ENCODE measurements around the gene GPBP1L1.
"Not testable (repeated sequence)": the region's sequence is repeated elsewhere in the genome, so short reads cannot be mapped to it uniquely, and the experiment has no call there.

GRCh38 chr1:45726007-45726406 lies 39.7 kb upstream of the GPBP1L1 start:
- TF ChIP-seq EZH2 (IDR thresholded peaks at IDR 0.05; ENCODE audit: insufficient read depth, poor library complexity, severe bottlenecking); EZH2phosphoT487 (IDR thresholded peaks at IDR 0.05; ENCODE audit: insufficient read depth, low read depth): not testable (repeated sequence)

Measured in GM23248 (cell line).